Naive thymus-derived CD8-positive, alpha-beta T cell (primary cell): ENCODE results near the gene HSD17B7. TPM values are rescaled to one million over a fixed set of nuclear protein-coding genes. Genes with fewer than 3 reads are reported as not detected.
"Not testable (repeated sequence)": the region's sequence is repeated elsewhere in the genome, so short reads cannot be mapped to it uniquely, and the experiment has no call there.

Experiments
- ATAC-seq, 2 donors: fragments of 150-1000 bp; cut with Tn5 transposase in 1 of 2; sonication (Bioruptor Pico), chemical (Tn5 transposase) in 1 of 2; 1 replicate in 1 of 2; 2 replicates in 1 of 2; pipeline ENCODE4 v1.10.0; 2021; ENCODE audit warnings: mild to moderate bottlenecking in 2 of 2, moderate library complexity in 2 of 2
- POLR2A ChIA-PET: fragments of 350-600 bp; sonication (Branson Sonifier 250); formaldehyde crosslinking; loops from one replicate; lab custom pipeline; 2021; ENCODE audit warnings: antibody characterized with exemption; lab: Charles Lee
- DNase-seq, 10 donors: peaks; one replicate each; pipeline versions ENCODE4 v3.0.0 to v3.0.0-alpha.2; 2020 to 2022
- H3K27ac Mint-ChIP-seq, 10 donors: one replicate each; pipeline ENCODE4 v1.8.0; 2020 to 2022; ENCODE audit warnings: mild to moderate bottlenecking in 10 of 10, mixed read lengths in 10 of 10, moderate library complexity in 4 of 10, inconsistent platforms in 1 of 10
- H3K27me3 Mint-ChIP-seq, 5 donors: one replicate each; pipeline ENCODE4 v1.8.0; 2021 to 2022; ENCODE audit warnings: mixed read lengths in 5 of 5
- H3K36me3 Mint-ChIP-seq, 3 donors: one replicate each; pipeline ENCODE4 v1.8.0; 2020 to 2022; ENCODE audit warnings: mixed read lengths in 3 of 3, mild to moderate bottlenecking in 2 of 3, inconsistent platforms in 1 of 3
- H3K4me1 Mint-ChIP-seq, 4 donors: one replicate each; pipeline ENCODE4 v1.8.0; 2021 to 2022; ENCODE audit warnings: mixed read lengths in 4 of 4
- H3K4me3 Mint-ChIP-seq, 10 donors: one replicate each; pipeline ENCODE4 v1.8.0; 2020 to 2022; ENCODE audit warnings: mild to moderate bottlenecking in 10 of 10, mixed read lengths in 10 of 10, moderate library complexity in 6 of 10, inconsistent platforms in 1 of 10
- H3K9me3 Mint-ChIP-seq, 9 donors: one replicate each; pipeline ENCODE4 v1.8.0; 2020 to 2022; ENCODE audit warnings: mixed read lengths in 9 of 9, mild to moderate bottlenecking in 3 of 9, inconsistent platforms in 1 of 9, moderate library complexity in 1 of 9
- polyA plus RNA-seq, 3 donors: library from polyadenylated mRNA; unstranded; fragments of 300-500 nt; fragmentation: Illumina TruSeq; gene quantifications; one replicate each; pipeline ENCODE4 v1.2.3, GENCODE V29; 2021
- total RNA-seq, 8 experiments: library from RNA in 2 of 8; stranded (reverse) in 2 of 8; gene quantifications; one replicate each; pipeline ENCODE4 v1.2.3 and lab custom pipeline; 2021 to 2026

HSD17B7 gene
- 10 to 100 TPM; 33.5 to 39.5 TPM for total RNA-seq
- polyA plus RNA-seq: 10 to 100 TPM; 19.1 to 27.6 (median 23.0) TPM
- 15.3 to 33.8 (median 26.1) reads per million in 6 experiments for total RNA-seq (lab: John Stamatoyannopoulos, UW)

- ATAC-seq (peak; percentile 96 to 97), DNase-seq (peak; percentile 55 to 88 (median 80))
- peaks cover 0 to 22% (median 7%) of the 10 kb centered on the region in 4 donors for H3K4me1 Mint-ChIP-seq
- H3K4me3 Mint-ChIP-seq: peak within 1 kb of the TSS; percentile 84 to 96 (median 92)
- H3K27ac Mint-ChIP-seq: peak within 1 kb of the TSS; percentile 81 to 98 (median 97)
- peaks cover 0 to 26% (median 2%) of the 10 kb centered on the region in 3 donors for H3K36me3 Mint-ChIP-seq
- H3K9me3 Mint-ChIP-seq, POLR2A ChIA-PET, H3K27me3 Mint-ChIP-seq: not testable (repeated sequence)
Measured at GRCh38 chr1:162790303-162790984, at the start of gene HSD17B7. HSD17B7 (plus strand) TSS chr1:162790702; CDS start chr1:162790801, 99 bp downstream.

GRCh38 chr1:162740755-162741154, 49.7 kb upstream of the HSD17B7 start:
- Mint-ChIP-seq H3K4me1 (no peaks in the 10 kb centered on the region), H3K27ac (no peak overlapping the region), H3K27me3 (peaks cover 0 to 2% (median 0%) of the 10 kb centered on the region in 5 donors), H3K36me3 (peaks cover 0 to 2% (median 0%) of the 10 kb centered on the region in 3 donors), H3K4me3 (no peak overlapping the region), H3K9me3 (peaks cover 0 to 7% (median 0%) of the 10 kb centered on the region in 9 donors)
- ATAC-seq (no peak), DNase-seq (no peak)
- POLR2A ChIA-PET: no interaction called here

- Mint-ChIP-seq H3K9me3 (peaks cover 0 to 7% (median 0%) of the 10 kb centered on the region in 9 donors), H3K36me3 (peaks cover 0 to 2% (median 0%) of the 10 kb centered on the region in 3 donors), H3K4me3 (no peak overlapping the region), H3K4me1 (no peaks in the 10 kb centered on the region), H3K27ac (no peak overlapping the region), H3K27me3 (peaks cover 0 to 4% (median 0%) of the 10 kb centered on the region in 5 donors)
- no peak for ATAC-seq
- POLR2A ChIA-PET: no interaction called here
- DNase-seq: no peak
Measured at GRCh38 chr1:162741574-162741973, 48.9 kb upstream of the HSD17B7 start.

GRCh38 chr1:162746264-162746942, 44.1 kb upstream of the HSD17B7 start:
- Mint-ChIP-seq H3K9me3 (peaks cover 0 to 14% (median 5%) of the 10 kb centered on the region in 9 donors), H3K27me3 (peaks cover 0 to 29% (median 8%) of the 10 kb centered on the region in 5 donors)
- H3K27ac Mint-ChIP-seq, H3K4me3 Mint-ChIP-seq, H3K4me1 Mint-ChIP-seq, POLR2A ChIA-PET, DNase-seq, ATAC-seq, H3K36me3 Mint-ChIP-seq: not testable (repeated sequence)

GRCh38 chr1:162753001-162753658, 37.4 kb upstream of the HSD17B7 start:
- DNase-seq: no peak
- Mint-ChIP-seq H3K9me3 (peaks cover 0 to 4% (median 0%) of the 10 kb centered on the region in 9 donors), H3K4me3 (no peak overlapping the region), H3K27ac (no peak overlapping the region), H3K36me3 (peaks cover 0 to 5% (median 0%) of the 10 kb centered on the region in 3 donors), H3K27me3 (peaks cover 0 to 9% (median 2%) of the 10 kb centered on the region in 5 donors), H3K4me1 (no peaks in the 10 kb centered on the region)
- POLR2A ChIA-PET: no interaction called here
- ATAC-seq: no peak

- H3K4me3 Mint-ChIP-seq: no peak overlapping the region
- DNase-seq: no peak
- ATAC-seq: no peak
- POLR2A ChIA-PET: no interaction called here
- H3K4me1 Mint-ChIP-seq: no peaks in the 10 kb centered on the region
- peaks cover 0 to 4% (median 0%) of the 10 kb centered on the region in 9 donors for H3K9me3 Mint-ChIP-seq
- peaks cover 0 to 2% (median 0%) of the 10 kb centered on the region in 5 donors for H3K27me3 Mint-ChIP-seq
- H3K27ac Mint-ChIP-seq: no peak overlapping the region
- peaks cover 0 to 5% (median 0%) of the 10 kb centered on the region in 3 donors for H3K36me3 Mint-ChIP-seq
Measured at GRCh38 chr1:162753998-162754585, 36.4 kb upstream of the HSD17B7 start.

GRCh38 chr1:162755306-162755705, 35.2 kb upstream of the HSD17B7 start:
- Mint-ChIP-seq H3K27ac (no peak overlapping the region), H3K4me1 (no peaks in the 10 kb centered on the region), H3K36me3 (peaks cover 0 to 5% (median 0%) of the 10 kb centered on the region in 3 donors), H3K27me3 (peaks cover 0 to 2% (median 0%) of the 10 kb centered on the region in 5 donors), H3K4me3 (no peak overlapping the region), H3K9me3 (no peaks in the 10 kb centered on the region)
- ATAC-seq (no peak), DNase-seq (no peak)
- POLR2A ChIA-PET: no interaction called here

GRCh38 chr1:162756523-162756922, 34.0 kb upstream of the HSD17B7 start:
- Mint-ChIP-seq H3K27me3 (peaks cover 0 to 2% (median 0%) of the 10 kb centered on the region in 5 donors), H3K27ac (no peak overlapping the region), H3K36me3 (peaks cover 0 to 5% (median 0%) of the 10 kb centered on the region in 3 donors), H3K9me3 (no peaks in the 10 kb centered on the region), H3K4me3 (no peak overlapping the region), H3K4me1 (no peaks in the 10 kb centered on the region)
- POLR2A ChIA-PET: no interaction called here
- DNase-seq (no peak), ATAC-seq (no peak)

- Mint-ChIP-seq H3K36me3 (peaks cover 0 to 5% (median 0%) of the 10 kb centered on the region in 3 donors), H3K27ac (no peak overlapping the region), H3K4me1 (no peaks in the 10 kb centered on the region), H3K9me3 (no peaks in the 10 kb centered on the region), H3K27me3 (peaks cover 0 to 2% (median 0%) of the 10 kb centered on the region in 5 donors), H3K4me3 (no peak overlapping the region)
- ATAC-seq: no peak
- no peak for DNase-seq
- POLR2A ChIA-PET: no interaction called here
Measured at GRCh38 chr1:162757476-162757875, 33.0 kb upstream of the HSD17B7 start.

- Mint-ChIP-seq H3K27me3 (peaks cover 2 to 11% (median 7%) of the 10 kb centered on the region in 5 donors), H3K27ac (no peak overlapping the region), H3K36me3 (peaks cover 0 to 5% (median 2%) of the 10 kb centered on the region in 3 donors), H3K4me1 (no peaks in the 10 kb centered on the region), H3K9me3 (no peaks in the 10 kb centered on the region), H3K4me3 (no peak overlapping the region)
- POLR2A ChIA-PET: no interaction called here
- DNase-seq: no peak
- ATAC-seq: no peak
Measured at GRCh38 chr1:162765788-162766187, 24.7 kb upstream of the HSD17B7 start.

GRCh38 chr1:162772571-162773154, 17.8 kb upstream of the HSD17B7 start:
- Mint-ChIP-seq H3K27ac (no peak overlapping the region), H3K36me3 (peaks cover 0 to 5% (median 5%) of the 10 kb centered on the region in 3 donors), H3K4me1 (no peaks in the 10 kb centered on the region), H3K27me3 (peaks cover 4 to 9% (median 5%) of the 10 kb centered on the region in 5 donors), H3K4me3 (no peak overlapping the region), H3K9me3 (no peaks in the 10 kb centered on the region)
- DNase-seq: no peak
- ATAC-seq: no peak
- POLR2A ChIA-PET: no interaction called here

- no peaks in the 10 kb centered on the region for H3K4me1 Mint-ChIP-seq
- no peak overlapping the region for H3K27ac Mint-ChIP-seq
- peaks cover 0 to 5% (median 5%) of the 10 kb centered on the region in 3 donors for H3K36me3 Mint-ChIP-seq
- peaks cover 5 to 9% (median 7%) of the 10 kb centered on the region in 5 donors for H3K27me3 Mint-ChIP-seq
- DNase-seq (no peak), ATAC-seq (no peak)
- no peak overlapping the region for H3K4me3 Mint-ChIP-seq
- no peaks in the 10 kb centered on the region for H3K9me3 Mint-ChIP-seq
- POLR2A ChIA-PET: no interaction called here
Measured at GRCh38 chr1:162774007-162774406, 16.5 kb upstream of the HSD17B7 start.
